ENCODE measurements around the gene CACNA1A. TPM values are rescaled to one million over a fixed set of nuclear protein-coding genes. Genes with fewer than 3 reads are reported as not detected.
A peak's percentile ranks its signal among the peaks of the same experiment; 100 is the strongest.

CACNA1A gene
- polyA plus RNA-seq, 1 donor (not counting 4 experiments of a cell fraction or from before 2014, with no cell fraction given), result not detected

DNA sequence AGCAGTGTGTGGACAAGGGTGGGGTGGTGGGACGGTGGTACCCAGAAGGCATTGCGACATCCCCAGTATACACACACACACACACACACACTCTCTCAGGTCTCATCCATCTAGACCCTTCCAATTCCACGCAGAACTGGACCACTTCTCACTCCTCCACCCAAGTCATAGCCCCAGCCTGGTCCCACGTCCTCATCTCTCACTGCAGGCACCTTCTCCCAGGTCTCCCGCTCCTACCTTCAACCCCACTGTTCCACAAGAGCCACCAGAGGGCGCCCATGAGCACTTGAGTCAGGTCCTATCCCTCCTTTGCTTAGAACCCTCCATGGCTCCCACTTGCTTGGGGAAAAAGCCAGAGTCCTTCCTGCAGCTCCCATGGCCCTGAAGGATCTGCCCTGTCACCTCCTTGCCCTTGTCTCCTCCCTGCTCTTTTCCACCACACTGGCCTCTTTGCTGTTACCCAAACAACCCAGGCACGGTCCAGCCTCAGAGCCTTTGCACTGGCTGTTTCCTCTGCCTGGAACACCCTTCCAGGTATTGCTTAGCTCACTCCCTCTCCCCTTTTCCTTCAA, 293.4 kb downstream of the CACNA1A start:
- no peaks in the 10 kb centered on the region for H3K9me1 ChIP-seq (ENCODE audit: control insufficient read depth, extremely low read depth, insufficient read depth, low read length)
- H3K36me3 ChIP-seq (ENCODE audit: control insufficient read depth in 2 of 2, extremely low read depth in 1 of 2, insufficient read depth in 2 of 2, low read length in 2 of 2), result no peaks in the 10 kb centered on the region
- no peak overlapping the region for H3K9ac ChIP-seq (ENCODE audit: control insufficient read depth, extremely low read depth, insufficient read depth, low read length)
- H3K4me2 ChIP-seq (ENCODE audit: control insufficient read depth, extremely low read depth, insufficient read depth, low read depth, low read length), result no peak overlapping the region
- H2AFZ ChIP-seq (ENCODE audit: control insufficient read depth, low read length), result no peak overlapping the region
- FAIRE-seq (no peak), DNase-seq (ENCODE audit: low read depth, low spot score) (peak; percentile 21)
- no peaks in the 10 kb centered on the region for H3K9me3 ChIP-seq (ENCODE audit: control insufficient read depth, low read depth, low read length)
- H3K27ac ChIP-seq (ENCODE audit: control insufficient read depth, insufficient read depth, low read length), result no peak overlapping the region
- no peaks in the 10 kb centered on the region for H3K79me2 ChIP-seq (ENCODE audit: control insufficient read depth, insufficient read depth, low read length)
- no peak overlapping the region for H3K4me3 ChIP-seq (ENCODE audit: control insufficient read depth in 2 of 3, extremely low read depth in 1 of 3, insufficient read depth in 2 of 3, low read depth in 1 of 3, low read length in 3 of 3)
- H3K27me3 ChIP-seq (ENCODE audit: control insufficient read depth, extremely low read depth, insufficient read depth, low read length), result peaks cover 6% of the 10 kb centered on the region
- H4K20me1 ChIP-seq (ENCODE audit: control insufficient read depth, extremely low read depth, insufficient read depth, low read length), result no peaks in the 10 kb centered on the region
- dilution Hi-C loops (cut with MboI; ENCODE audit: extremely low pct_ligation_motif_present, low sequenced_read_pairs), result no loop called here
- H3K4me1 ChIP-seq (ENCODE audit: control insufficient read depth, extremely low read depth, insufficient read depth, low read length), result no peaks in the 10 kb centered on the region
- TF ChIP-seq CTCF (optimal IDR thresholded peaks at IDR 0.05 in 1 of 3, IDR thresholded peaks at IDR 0.05 in 1 of 3, conservative IDR thresholded peaks at IDR 0.05 in 1 of 3; ENCODE audit: extremely low read depth in 1 of 3, insufficient read depth in 2 of 3, low read length in 3 of 3) (peak; percentile 71 to 77 (median 73)), EZH2 (IDR thresholded peaks at IDR 0.05; ENCODE audit: low read length) (no peak)

DNA sequence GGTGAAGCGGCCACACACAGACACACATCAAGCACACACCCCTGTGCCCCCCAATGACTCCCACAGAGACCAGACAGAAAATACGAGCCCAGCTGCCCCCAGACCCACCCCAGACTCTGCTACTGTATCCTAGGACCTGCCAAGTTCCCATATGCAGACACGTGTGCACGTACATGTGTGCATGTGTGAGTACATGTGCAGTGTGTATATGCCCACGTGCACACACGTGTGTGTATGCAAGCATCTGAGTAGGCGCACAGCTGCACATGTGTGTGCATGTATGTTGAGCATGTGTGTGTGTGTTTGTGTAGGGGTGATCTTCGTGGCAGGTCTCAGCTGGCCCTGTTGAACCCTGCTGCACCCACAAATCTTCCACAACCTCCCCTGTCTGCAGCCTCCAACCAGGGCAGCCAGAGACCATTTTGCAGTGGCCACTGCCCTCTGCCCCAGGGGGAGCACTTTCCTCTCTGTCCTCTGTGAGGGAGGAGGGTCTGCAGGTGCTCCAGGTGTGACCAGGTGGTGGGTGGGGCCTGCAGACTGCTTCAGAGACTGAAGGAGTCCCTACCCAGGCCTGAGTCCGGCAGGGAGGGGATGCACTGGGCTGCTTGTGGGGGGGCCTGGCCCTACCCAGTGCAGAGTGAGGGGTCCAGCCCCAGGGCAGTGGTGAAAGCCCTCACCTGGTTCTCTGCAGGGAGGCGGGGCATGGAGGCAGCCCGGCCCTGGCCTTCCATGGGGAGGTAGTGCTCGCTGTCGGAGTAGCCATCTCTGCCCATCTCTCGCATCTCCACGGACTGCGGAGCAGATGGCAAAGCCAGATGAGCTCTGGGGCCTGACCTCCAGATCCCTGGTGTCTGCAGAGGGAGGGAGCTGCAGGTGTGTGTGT, 294.6 kb downstream of the CACNA1A start:
- H3K4me3 ChIP-seq (ENCODE audit: control insufficient read depth in 2 of 3, extremely low read depth in 1 of 3, insufficient read depth in 2 of 3, low read depth in 1 of 3, low read length in 3 of 3), result no peak overlapping the region
- no peak for DNase-seq (ENCODE audit: low read depth, low spot score)
- no peaks in the 10 kb centered on the region for H4K20me1 ChIP-seq (ENCODE audit: control insufficient read depth, extremely low read depth, insufficient read depth, low read length)
- no peaks in the 10 kb centered on the region for H3K9me3 ChIP-seq (ENCODE audit: control insufficient read depth, low read depth, low read length)
- no peaks in the 10 kb centered on the region for H3K79me2 ChIP-seq (ENCODE audit: control insufficient read depth, insufficient read depth, low read length)
- H3K9ac ChIP-seq (ENCODE audit: control insufficient read depth, extremely low read depth, insufficient read depth, low read length), result no peak overlapping the region
- H3K4me1 ChIP-seq (ENCODE audit: control insufficient read depth, extremely low read depth, insufficient read depth, low read length), result no peaks in the 10 kb centered on the region
- H2AFZ ChIP-seq (ENCODE audit: control insufficient read depth, low read length), result no peak overlapping the region
- TF ChIP-seq CTCF (optimal IDR thresholded peaks at IDR 0.05 in 1 of 3, IDR thresholded peaks at IDR 0.05 in 1 of 3, conservative IDR thresholded peaks at IDR 0.05 in 1 of 3; ENCODE audit: extremely low read depth in 1 of 3, insufficient read depth in 2 of 3, low read length in 3 of 3) (no peak), EZH2 (IDR thresholded peaks at IDR 0.05; ENCODE audit: low read length) (no peak)
- H3K36me3 ChIP-seq (ENCODE audit: control insufficient read depth in 2 of 2, extremely low read depth in 1 of 2, insufficient read depth in 2 of 2, low read length in 2 of 2), result no peaks in the 10 kb centered on the region
- H3K9me1 ChIP-seq (ENCODE audit: control insufficient read depth, extremely low read depth, insufficient read depth, low read length), result no peaks in the 10 kb centered on the region
- peaks cover 6% of the 10 kb centered on the region for H3K27me3 ChIP-seq (ENCODE audit: control insufficient read depth, extremely low read depth, insufficient read depth, low read length)
- no peak overlapping the region for H3K27ac ChIP-seq (ENCODE audit: control insufficient read depth, insufficient read depth, low read length)
- FAIRE-seq, result no peak
- dilution Hi-C loops (cut with MboI; ENCODE audit: extremely low pct_ligation_motif_present, low sequenced_read_pairs), result no loop called here
- no peak overlapping the region for H3K4me2 ChIP-seq (ENCODE audit: control insufficient read depth, extremely low read depth, insufficient read depth, low read depth, low read length)

Data from keratinocyte (primary cell).